Natural killer cell (primary cell): ENCODE measurements around the gene MYH3. TPM values are rescaled to one million over a fixed set of nuclear protein-coding genes. Genes with fewer than 3 reads are reported as not detected.

ENCODE experiments used
- ATAC-seq, 3 donors: fragments of 150-1000 bp in 2 of 3; fragments of 200-7000 bp in 1 of 3; cut with Tn5 transposase; 1 replicate in 1 of 3; 2 replicates in 2 of 3; pipeline ENCODE4 v1.10.0; 2021; ENCODE audit warnings: mild to moderate bottlenecking in 2 of 3, moderate library complexity in 2 of 3
- DNase-seq, 2 donors: peaks; one replicate each; pipeline versions ENCODE4 v3.0.0 to v3.0.0-alpha.2; 2013 to 2021; ENCODE audit warnings: mixed read lengths in 1 of 2
- H3K27ac ChIP-seq: one replicate; pipeline ENCODE4 v1.5.1; 2013; ENCODE audit warnings: mild to moderate bottlenecking, low read length
- H3K27me3 ChIP-seq: one replicate; pipeline ENCODE4 v1.6.1; 2013; ENCODE audit warnings: low read length; ENCODE audit not compliant: control insufficient read depth, insufficient read depth
- H3K36me3 ChIP-seq: one replicate; pipeline ENCODE4 v1.6.1; 2013; ENCODE audit warnings: low read length; ENCODE audit not compliant: control insufficient read depth, insufficient read depth
- H3K4me1 ChIP-seq: one replicate; pipeline ENCODE4 v1.6.1; 2013; ENCODE audit warnings: low read length; ENCODE audit not compliant: control insufficient read depth, insufficient read depth
- H3K4me3 ChIP-seq: one replicate; pipeline ENCODE4 v1.5.1; 2013; ENCODE audit warnings: low read length
- H3K9me3 ChIP-seq: one replicate; pipeline ENCODE4 v1.6.1; 2013; ENCODE audit warnings: low read length; ENCODE audit not compliant: control insufficient read depth, insufficient read depth
- H3K27ac Mint-ChIP-seq, 2 donors: one replicate each; pipeline ENCODE4 v1.8.0; 2022; ENCODE audit warnings: mild to moderate bottlenecking in 2 of 2, mixed read lengths in 2 of 2, moderate library complexity in 1 of 2
- H3K27me3 Mint-ChIP-seq, 2 donors: one replicate each; pipeline ENCODE4 v1.8.0; 2022; ENCODE audit warnings: low read depth in 2 of 2, mixed read lengths in 2 of 2
- H3K36me3 Mint-ChIP-seq: one replicate; pipeline ENCODE4 v1.8.0; 2022; ENCODE audit warnings: mixed read lengths
- H3K4me1 Mint-ChIP-seq, 2 donors: one replicate each; pipeline ENCODE4 v1.8.0; 2022; ENCODE audit warnings: mixed read lengths in 2 of 2
- H3K4me3 Mint-ChIP-seq: one replicate; pipeline ENCODE4 v1.8.0; 2022; ENCODE audit warnings: mild to moderate bottlenecking, moderate library complexity, mixed read lengths
- H3K9me3 Mint-ChIP-seq, 2 donors: one replicate each; pipeline ENCODE4 v1.8.0; 2022; ENCODE audit warnings: mixed read lengths in 2 of 2
- CTCF ChIP-seq: fragments of 200-600 bp; IDR thresholded peaks from one replicate; pipeline ENCODE4 v1.8.0; 2022; ENCODE audit warnings: antibody characterized with exemption
- WGBS: methylation state at CpG from one replicate; pipeline ENCODE4 v1.1.7; 2013; ENCODE audit warnings: missing lambda C conversion rate; ENCODE audit not compliant: insufficient coverage; 5-methylcytosine and 5-hydroxymethylcytosine counted together
- intact Hi-C: fragments of 100-400 bp; cut with micrococcal nuclease; formaldehyde crosslinking; loops from one replicate; pipeline ENCODE4 v1.14.2; 2022
- total RNA-seq, 4 donors: library from RNA; stranded (reverse); fragments of 120-200 nt in 1 of 4; gene quantifications; one replicate each; pipeline versions ENCODE4 v1.2.3 to v1.2.4, GENCODE V29; 2013 to 2022

MYH3 gene
- total RNA-seq, 3 donors from 2014 or later (not counting 1 experiment from before 2014, with no cell fraction given) = 4.3 to 6.6 (median 6.2) TPM

DNA sequence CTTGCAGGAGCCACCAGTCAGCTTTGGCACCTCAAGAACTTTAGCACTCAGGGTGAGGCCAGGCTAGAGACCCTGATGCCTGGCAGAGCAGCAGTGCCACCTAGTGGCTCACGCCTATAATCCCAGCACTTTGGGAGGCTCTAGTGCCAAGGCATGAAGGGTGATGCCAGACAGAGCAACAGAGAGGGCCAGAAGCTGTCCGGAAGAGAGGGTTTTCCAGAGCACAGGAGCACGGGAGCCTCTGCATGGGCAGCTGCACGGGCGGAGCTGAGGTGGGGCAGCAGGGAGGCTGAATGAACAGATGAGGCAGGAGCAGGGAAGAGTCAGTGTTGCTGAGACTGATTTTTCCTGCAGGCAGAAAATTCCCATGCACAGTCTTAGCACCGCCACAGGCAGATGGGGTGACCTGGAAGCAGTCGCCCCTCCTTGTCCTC, 38.9 kb downstream of the MYH3 start:
- peaks cover 0 to 4% of the 10 kb centered on the region in 2 donors for H3K4me1 Mint-ChIP-seq
- H3K36me3 Mint-ChIP-seq = no peaks in the 10 kb centered on the region
- no peak overlapping the region for H3K27ac Mint-ChIP-seq
- no peak overlapping the region for H3K4me3 Mint-ChIP-seq
- Histone ChIP-seq H3K4me3 (no peak overlapping the region), H3K4me1 (no peaks in the 10 kb centered on the region), H3K36me3 (no peaks in the 10 kb centered on the region), H3K9me3 (no peaks in the 10 kb centered on the region), H3K27me3 (no peaks in the 10 kb centered on the region), H3K27ac (no peak overlapping the region)
- peak; percentile 82 for TF ChIP-seq CTCF
- ATAC-seq (peak; percentile 81 to 88 (median 83)), DNase-seq (peak; percentile 47 to 75)
- intact Hi-C loops = loop anchor here (1.0 to 10.0 kb wide), 4 partner anchors 293 to 711 kb away; partner anchors contain the start of gene RCVRN
- 22% methylated on average over 7 of the region's 7 CpGs for WGBS
- H3K9me3 Mint-ChIP-seq = no peaks in the 10 kb centered on the region
- H3K27me3 Mint-ChIP-seq = peaks cover 6 to 9% of the 10 kb centered on the region in 2 donors

DNA sequence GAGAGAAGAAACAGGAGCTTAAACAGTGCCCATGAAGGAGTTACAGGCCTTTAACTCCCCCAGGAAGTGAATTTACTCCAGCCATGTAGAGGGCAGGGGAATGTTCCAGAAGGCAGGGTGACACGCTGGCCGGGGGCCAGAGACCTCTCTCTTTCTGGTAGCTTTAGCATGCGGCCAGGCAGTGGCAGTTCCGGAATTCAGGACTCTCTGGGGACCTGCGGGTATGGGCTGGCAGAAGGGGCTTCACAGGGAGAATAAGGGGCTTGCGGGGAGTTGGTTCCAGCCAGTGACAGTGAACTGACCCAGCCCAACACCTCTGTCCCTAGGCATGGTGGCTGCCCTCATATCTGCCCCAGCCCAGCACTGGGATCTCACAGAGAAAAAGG, 40.0 kb downstream of the MYH3 start:
- intact Hi-C loops = loop anchor here (5.0 to 10.0 kb wide), 3 partner anchors 292 to 710 kb away; partner anchors contain the start of gene RCVRN
- Mint-ChIP-seq H3K4me1 (peaks cover 0 to 4% of the 10 kb centered on the region in 2 donors), H3K27me3 (peaks cover 8 to 9% of the 10 kb centered on the region in 2 donors), H3K4me3 (no peak overlapping the region), H3K36me3 (no peaks in the 10 kb centered on the region), H3K9me3 (no peaks in the 10 kb centered on the region), H3K27ac (no peak overlapping the region)
- DNase-seq = no peak
- Histone ChIP-seq H3K4me3 (no peak overlapping the region), H3K36me3 (no peaks in the 10 kb centered on the region), H3K9me3 (no peaks in the 10 kb centered on the region), H3K27ac (no peak overlapping the region), H3K27me3 (no peaks in the 10 kb centered on the region), H3K4me1 (no peaks in the 10 kb centered on the region)
- 98% methylated on average over 6 of the region's 6 CpGs for WGBS
- no peak for ATAC-seq
- TF ChIP-seq CTCF = no peak

GRCh38 chr17:10616502-10617119, 40.5 kb downstream of the MYH3 start:
- no peaks in the 10 kb centered on the region for H3K9me3 Mint-ChIP-seq
- Histone ChIP-seq H3K27ac (no peak overlapping the region), H3K4me3 (no peak overlapping the region), H3K36me3 (no peaks in the 10 kb centered on the region), H3K4me1 (no peaks in the 10 kb centered on the region), H3K27me3 (no peaks in the 10 kb centered on the region), H3K9me3 (no peaks in the 10 kb centered on the region)
- DNase-seq (peak; percentile 66 to 77), ATAC-seq (peak; percentile 78 to 82 (median 80))
- peak; percentile 98 for TF ChIP-seq CTCF
- intact Hi-C loops = loop anchor here (5.0 to 10.0 kb wide), 3 partner anchors 292 to 709 kb away; partner anchors contain the start of gene RCVRN
- peaks cover 8% of the 10 kb centered on the region in 2 donors for H3K27me3 Mint-ChIP-seq
- H3K4me1 Mint-ChIP-seq = peaks cover 0 to 4% of the 10 kb centered on the region in 2 donors
- H3K36me3 Mint-ChIP-seq = no peaks in the 10 kb centered on the region
- 44% methylated on average over 9 of the region's 9 CpGs for WGBS
- no peak overlapping the region for H3K4me3 Mint-ChIP-seq
- H3K27ac Mint-ChIP-seq = no peak overlapping the region
